Nephron progenitor cell (in vitro differentiated cells): ENCODE measurements around the gene PDE4DIP.
"Not testable (repeated sequence)": the region's sequence is repeated elsewhere in the genome, so short reads cannot be mapped to it uniquely, and the experiment has no call there.

Experiments used
- DNase-seq: peaks from one replicate; pipeline ENCODE4 v3.0.0; 2021
- H3K27ac Mint-ChIP-seq: 2 replicates; pipeline ENCODE4 v1.8.0; 2021; ENCODE audit warnings: mild to moderate bottlenecking, moderate library complexity, mixed read lengths
- H3K27me3 Mint-ChIP-seq: 2 replicates; pipeline ENCODE4 v1.8.0; 2021; ENCODE audit warnings: mild to moderate bottlenecking, low read depth, mixed read lengths; ENCODE audit not compliant: poor library complexity
- H3K36me3 Mint-ChIP-seq: 2 replicates; pipeline ENCODE4 v1.8.0; 2021; ENCODE audit warnings: low read depth, mixed read lengths
- H3K4me1 Mint-ChIP-seq: 2 replicates; pipeline ENCODE4 v1.8.0; 2021; ENCODE audit warnings: mixed read lengths
- H3K4me3 Mint-ChIP-seq: 2 replicates; pipeline ENCODE4 v1.8.0; 2021; ENCODE audit warnings: mild to moderate bottlenecking, moderate library complexity, mixed read lengths
- H3K9me3 Mint-ChIP-seq: 2 replicates; pipeline ENCODE4 v1.8.0; 2021; ENCODE audit warnings: mild to moderate bottlenecking, moderate library complexity, mixed read lengths

PDE4DIP gene

GRCh38 chr1:148960212-148961000, 116.2 kb downstream of the PDE4DIP start:
- DNase-seq, H3K27me3 Mint-ChIP-seq, H3K36me3 Mint-ChIP-seq, H3K4me1 Mint-ChIP-seq, H3K27ac Mint-ChIP-seq, H3K4me3 Mint-ChIP-seq, H3K9me3 Mint-ChIP-seq: not testable (repeated sequence)

GRCh38 chr1:148962127-148962857, 118.1 kb downstream of the PDE4DIP start:
- H3K4me1 Mint-ChIP-seq, DNase-seq: not testable (repeated sequence)

GRCh38 chr1:148966084-148966483, 121.9 kb downstream of the PDE4DIP start:
- H3K9me3 Mint-ChIP-seq, H3K27ac Mint-ChIP-seq, H3K27me3 Mint-ChIP-seq, H3K4me3 Mint-ChIP-seq, H3K4me1 Mint-ChIP-seq, DNase-seq, H3K36me3 Mint-ChIP-seq: not testable (repeated sequence)

More at GRCh38 chr1:148962127-148962857, 118.1 kb downstream of the PDE4DIP start:
- not testable (repeated sequence) for H3K9me3 Mint-ChIP-seq, H3K27me3 Mint-ChIP-seq, H3K36me3 Mint-ChIP-seq, H3K27ac Mint-ChIP-seq, H3K4me3 Mint-ChIP-seq

- H3K4me3 Mint-ChIP-seq, result not testable (repeated sequence)
Measured at GRCh38 chr1:148967580-148967979, 123.4 kb downstream of the PDE4DIP start.

GRCh38 chr1:148968682-148969081, 124.5 kb downstream of the PDE4DIP start:
- H3K4me3 Mint-ChIP-seq, H3K9me3 Mint-ChIP-seq, DNase-seq, H3K36me3 Mint-ChIP-seq, H3K4me1 Mint-ChIP-seq, H3K27me3 Mint-ChIP-seq, H3K27ac Mint-ChIP-seq: not testable (repeated sequence)

More at GRCh38 chr1:148967580-148967979, 123.4 kb downstream of the PDE4DIP start:
- not testable (repeated sequence) for H3K27me3 Mint-ChIP-seq, H3K36me3 Mint-ChIP-seq, H3K9me3 Mint-ChIP-seq, H3K4me1 Mint-ChIP-seq, DNase-seq, H3K27ac Mint-ChIP-seq

- H3K27me3 Mint-ChIP-seq, H3K9me3 Mint-ChIP-seq, H3K4me3 Mint-ChIP-seq, DNase-seq, H3K27ac Mint-ChIP-seq, H3K4me1 Mint-ChIP-seq, H3K36me3 Mint-ChIP-seq: not testable (repeated sequence)
Measured at GRCh38 chr1:148969126-148969525, 124.9 kb downstream of the PDE4DIP start.

GRCh38 chr1:148975453-148975852, 131.2 kb downstream of the PDE4DIP start:
- DNase-seq, H3K9me3 Mint-ChIP-seq, H3K36me3 Mint-ChIP-seq, H3K4me3 Mint-ChIP-seq, H3K27ac Mint-ChIP-seq, H3K4me1 Mint-ChIP-seq, H3K27me3 Mint-ChIP-seq: not testable (repeated sequence)

GRCh38 chr1:148975866-148976537, 131.8 kb downstream of the PDE4DIP start:
- H3K36me3 Mint-ChIP-seq, DNase-seq, H3K4me3 Mint-ChIP-seq, H3K27me3 Mint-ChIP-seq, H3K27ac Mint-ChIP-seq, H3K4me1 Mint-ChIP-seq, H3K9me3 Mint-ChIP-seq: not testable (repeated sequence)

GRCh38 chr1:148977785-148978184, 133.6 kb downstream of the PDE4DIP start:
- H3K27me3 Mint-ChIP-seq, H3K4me1 Mint-ChIP-seq, H3K9me3 Mint-ChIP-seq, H3K27ac Mint-ChIP-seq, DNase-seq, H3K4me3 Mint-ChIP-seq: not testable (repeated sequence)
- H3K36me3 Mint-ChIP-seq, result peaks cover 11% of the 10 kb centered on the region

GRCh38 chr1:148989378-148989777, 145.2 kb downstream of the PDE4DIP start:
- H3K27ac Mint-ChIP-seq, H3K27me3 Mint-ChIP-seq, H3K4me1 Mint-ChIP-seq, H3K9me3 Mint-ChIP-seq, H3K36me3 Mint-ChIP-seq, H3K4me3 Mint-ChIP-seq, DNase-seq: not testable (repeated sequence)

GRCh38 chr1:148990233-148990788, 146.1 kb downstream of the PDE4DIP start:
- not testable (repeated sequence) for H3K27ac Mint-ChIP-seq, H3K4me3 Mint-ChIP-seq, H3K4me1 Mint-ChIP-seq, DNase-seq, H3K9me3 Mint-ChIP-seq, H3K27me3 Mint-ChIP-seq, H3K36me3 Mint-ChIP-seq

GRCh38 chr1:148991818-148992217, 147.6 kb downstream of the PDE4DIP start:
- H3K9me3 Mint-ChIP-seq, DNase-seq, H3K4me3 Mint-ChIP-seq, H3K36me3 Mint-ChIP-seq, H3K27ac Mint-ChIP-seq, H3K27me3 Mint-ChIP-seq, H3K4me1 Mint-ChIP-seq: not testable (repeated sequence)

GRCh38 chr1:148992364-148992763, 148.1 kb downstream of the PDE4DIP start:
- not testable (repeated sequence) for H3K36me3 Mint-ChIP-seq, H3K4me1 Mint-ChIP-seq, H3K9me3 Mint-ChIP-seq, H3K27me3 Mint-ChIP-seq, H3K27ac Mint-ChIP-seq, H3K4me3 Mint-ChIP-seq, DNase-seq
